ENCODE results near the gene KCTD17. TPM values are rescaled to one million over a fixed set of nuclear protein-coding genes. Genes with fewer than 3 reads are reported as not detected.

KCTD17 gene
- total RNA-seq, 3 donors from 2014 or later = 8.2 to 17.4 (median 11.1) TPM

- intact Hi-C loops (cut with DNase I; ENCODE audit: low total_unique reads) = no loop called here
- Histone ChIP-seq H3K27ac (no peak overlapping the region), H3K4me1 (peaks cover 0 to 15% of the 10 kb centered on the region in 2 donors), H3K9me3 (no peaks in the 10 kb centered on the region), H3K4me3 (no peak overlapping the region), H3K27me3 (no peaks in the 10 kb centered on the region), H3K36me3 (no peaks in the 10 kb centered on the region)
- no peak for DNase-seq (ENCODE audit: low spot score in 2 of 2)
- TF ChIP-seq CTCF (IDR thresholded peaks at IDR 0.05) (no peak), POLR2AphosphoS5 (IDR thresholded peaks at IDR 0.05) (no peak), POLR2A (IDR thresholded peaks at IDR 0.05) (no peak)
These were observed 28.8 kb upstream of the KCTD17 start for GRCh38 chr22:37022483-37023337.

GRCh38 chr22:37023743-37024338, 27.7 kb upstream of the KCTD17 start:
- Histone ChIP-seq H3K27ac (no peak overlapping the region), H3K4me1 (peaks cover 0 to 15% of the 10 kb centered on the region in 2 donors), H3K36me3 (no peaks in the 10 kb centered on the region), H3K27me3 (no peaks in the 10 kb centered on the region), H3K4me3 (no peak overlapping the region), H3K9me3 (no peaks in the 10 kb centered on the region)
- DNase-seq (ENCODE audit: low spot score in 2 of 2) = no peak
- TF ChIP-seq POLR2AphosphoS5 (IDR thresholded peaks at IDR 0.05) = no peak
- no peak for TF ChIP-seq CTCF (IDR thresholded peaks at IDR 0.05)
- no peak for TF ChIP-seq POLR2A (IDR thresholded peaks at IDR 0.05)
- intact Hi-C loops (cut with DNase I; ENCODE audit: low total_unique reads) = no loop called here

- no peaks in the 10 kb centered on the region for H3K27me3 ChIP-seq
- H3K36me3 ChIP-seq = no peaks in the 10 kb centered on the region
- no peak for DNase-seq (ENCODE audit: low spot score in 2 of 2)
These were observed 27.0 kb upstream of the KCTD17 start for GRCh38 chr22:37024339-37025157.

GRCh38 chr22:37025500-37026070, 26.0 kb upstream of the KCTD17 start:
- no peak overlapping the region for H3K4me3 ChIP-seq
- TF ChIP-seq POLR2A (IDR thresholded peaks at IDR 0.05) (no peak), POLR2AphosphoS5 (IDR thresholded peaks at IDR 0.05) (no peak), CTCF (IDR thresholded peaks at IDR 0.05) (no peak)
- no peaks in the 10 kb centered on the region for H3K9me3 ChIP-seq
- intact Hi-C loops (cut with DNase I; ENCODE audit: low total_unique reads) = no loop called here
- no peak overlapping the region for H3K27ac ChIP-seq
- H3K36me3 ChIP-seq = no peaks in the 10 kb centered on the region
- H3K27me3 ChIP-seq = no peaks in the 10 kb centered on the region
- no peak for DNase-seq (ENCODE audit: low spot score in 2 of 2)
- peaks cover 0 to 15% of the 10 kb centered on the region in 2 donors for H3K4me1 ChIP-seq

More at GRCh38 chr22:37024339-37025157, 27.0 kb upstream of the KCTD17 start:
- H3K4me1 ChIP-seq = peaks cover 0 to 15% of the 10 kb centered on the region in 2 donors
- no peaks in the 10 kb centered on the region for H3K9me3 ChIP-seq
- TF ChIP-seq POLR2AphosphoS5 (IDR thresholded peaks at IDR 0.05) (no peak), CTCF (IDR thresholded peaks at IDR 0.05) (no peak), POLR2A (IDR thresholded peaks at IDR 0.05) (no peak)
- H3K4me3 ChIP-seq = no peak overlapping the region
- intact Hi-C loops (cut with DNase I; ENCODE audit: low total_unique reads) = no loop called here
- no peak overlapping the region for H3K27ac ChIP-seq
